Endodermal cell (in vitro differentiated cells): ENCODE data around the gene TFRC. TPM values are rescaled to one million over a fixed set of nuclear protein-coding genes. Genes with fewer than 3 reads are reported as not detected.

Experiments
- DNase-seq: peaks from one replicate; pipeline ENCODE4 v3.0.0-alpha.2; 2017
- H3K27ac ChIP-seq: 2 replicates; pipeline ENCODE4 v1.5.1; 2013; ENCODE audit warnings: mild to moderate bottlenecking, low read depth, low read length, moderate library complexity
- H3K27me3 ChIP-seq: 2 replicates; pipeline ENCODE4 v1.6.1; 2013; ENCODE audit warnings: mild to moderate bottlenecking, low read length, moderate library complexity; ENCODE audit not compliant: insufficient read depth, control insufficient read depth, poor library complexity, severe bottlenecking
- H3K36me3 ChIP-seq: 2 replicates; pipeline ENCODE4 v1.7.0; 2013; ENCODE audit warnings: mild to moderate bottlenecking, low read length, moderate library complexity; ENCODE audit not compliant: control insufficient read depth, insufficient read depth
- H3K4me1 ChIP-seq: one replicate; pipeline ENCODE4 v1.7.0; 2013; ENCODE audit warnings: low read length; ENCODE audit not compliant: control insufficient read depth, insufficient read depth
- H3K4me3 ChIP-seq: 2 replicates; pipeline ENCODE4 v1.5.1; 2013; ENCODE audit warnings: mild to moderate bottlenecking, low read length, moderate library complexity
- H3K9ac ChIP-seq: 2 replicates; pipeline ENCODE4 v1.6.1; 2013; ENCODE audit warnings: mild to moderate bottlenecking, low read length, moderate library complexity; ENCODE audit not compliant: poor library complexity, severe bottlenecking; ENCODE audit errors: extremely low read depth
- H3K9me3 ChIP-seq: 2 replicates; pipeline ENCODE4 v1.6.1; 2013; ENCODE audit warnings: mild to moderate bottlenecking, low read length, moderate library complexity; ENCODE audit not compliant: control insufficient read depth
- H3K27ac Mint-ChIP-seq: 2 replicates; pipeline ENCODE4 v1.8.0; 2020; ENCODE audit warnings: mixed read lengths
- H3K27me3 Mint-ChIP-seq: 2 replicates; pipeline ENCODE4 v1.8.0; 2021; ENCODE audit warnings: mild to moderate bottlenecking, mixed read lengths; ENCODE audit not compliant: insufficient read depth
- H3K36me3 Mint-ChIP-seq: 2 replicates; pipeline ENCODE4 v1.8.0; 2020; ENCODE audit warnings: low read depth, mixed read lengths
- H3K4me1 Mint-ChIP-seq: 2 replicates; pipeline ENCODE4 v1.8.0; 2020; ENCODE audit warnings: mixed read lengths
- H3K4me3 Mint-ChIP-seq: 2 replicates; pipeline ENCODE4 v1.8.0; 2020; ENCODE audit warnings: mild to moderate bottlenecking, moderate library complexity, mixed read lengths
- H3K9me3 Mint-ChIP-seq: 2 replicates; pipeline ENCODE4 v1.8.0; 2020; ENCODE audit warnings: mild to moderate bottlenecking, mixed read lengths
- WGBS, 2 experiments: methylation state at CpG; one replicate each; pipeline versions ENCODE4 v1.1.5 to v1.1.7; 2013; ENCODE audit warnings: missing lambda C conversion rate in 2 of 2, mixed read lengths in 1 of 2; ENCODE audit not compliant: insufficient coverage in 1 of 2, insufficient read length in 1 of 2; 5-methylcytosine and 5-hydroxymethylcytosine counted together
- total RNA-seq, 2 donors: library from RNA; stranded (reverse); fragmentation: NEBNext Ultra II Directional in 1 of 2; extraction: Animal tissue kit (Norgen Biotek cat#: 25700) in 1 of 2; gene quantifications; 2 replicates in 1 of 2; 3 replicates in 1 of 2; pipeline ENCODE4 v1.2.1, GENCODE V29; 2021
- TF ChIP-seq, protein P1 (sequence below): fragments of 200-600 bp; sonication (generic); conservative IDR thresholded peaks from 2 replicates; pipeline ENCODE4 v1.5.0; 2021; ENCODE audit warnings: antibody characterized with exemption, mild to moderate bottlenecking

Gene TFRC
- total RNA-seq, 2 donors from 2014 or later, result 69.0 to 90.0 TPM

DNA sequence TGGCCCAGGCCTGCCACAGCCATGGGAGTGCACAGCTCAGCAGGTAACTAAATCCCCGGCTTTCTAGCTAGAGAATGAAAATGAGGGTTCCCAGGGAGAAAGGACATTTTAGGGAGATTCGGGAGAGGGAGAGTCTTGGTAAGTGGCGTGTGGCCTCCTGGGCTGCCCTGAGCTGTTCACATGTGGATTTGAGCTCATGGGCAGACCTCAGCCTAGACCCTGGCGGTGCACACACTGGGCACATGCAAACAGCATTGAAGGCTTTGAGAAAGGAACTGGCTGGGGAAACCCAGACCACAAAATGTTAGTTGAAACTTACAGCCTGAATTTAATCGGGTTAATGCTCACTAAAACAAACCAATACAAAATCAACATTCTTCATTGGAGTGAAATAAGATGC is 72.4 kb downstream of the TFRC start:
- no peaks in the 10 kb centered on the region for H3K36me3 ChIP-seq
- no peaks in the 10 kb centered on the region for H3K4me1 Mint-ChIP-seq
- H3K9ac ChIP-seq, result no peak overlapping the region
- H3K27me3 ChIP-seq, result peaks cover 17% of the 10 kb centered on the region
- peaks cover 11% of the 10 kb centered on the region for H3K27me3 Mint-ChIP-seq
- peaks cover 9% of the 10 kb centered on the region for H3K9me3 Mint-ChIP-seq
- no peak for DNase-seq
- no peak overlapping the region for H3K27ac ChIP-seq
- H3K36me3 Mint-ChIP-seq, result no peaks in the 10 kb centered on the region
- no peak overlapping the region for H3K4me3 ChIP-seq
- 88 to 98% methylated on average over 5 of the region's 5 CpGs for WGBS, 2 experiments
- TF ChIP-seq, protein P1, sequence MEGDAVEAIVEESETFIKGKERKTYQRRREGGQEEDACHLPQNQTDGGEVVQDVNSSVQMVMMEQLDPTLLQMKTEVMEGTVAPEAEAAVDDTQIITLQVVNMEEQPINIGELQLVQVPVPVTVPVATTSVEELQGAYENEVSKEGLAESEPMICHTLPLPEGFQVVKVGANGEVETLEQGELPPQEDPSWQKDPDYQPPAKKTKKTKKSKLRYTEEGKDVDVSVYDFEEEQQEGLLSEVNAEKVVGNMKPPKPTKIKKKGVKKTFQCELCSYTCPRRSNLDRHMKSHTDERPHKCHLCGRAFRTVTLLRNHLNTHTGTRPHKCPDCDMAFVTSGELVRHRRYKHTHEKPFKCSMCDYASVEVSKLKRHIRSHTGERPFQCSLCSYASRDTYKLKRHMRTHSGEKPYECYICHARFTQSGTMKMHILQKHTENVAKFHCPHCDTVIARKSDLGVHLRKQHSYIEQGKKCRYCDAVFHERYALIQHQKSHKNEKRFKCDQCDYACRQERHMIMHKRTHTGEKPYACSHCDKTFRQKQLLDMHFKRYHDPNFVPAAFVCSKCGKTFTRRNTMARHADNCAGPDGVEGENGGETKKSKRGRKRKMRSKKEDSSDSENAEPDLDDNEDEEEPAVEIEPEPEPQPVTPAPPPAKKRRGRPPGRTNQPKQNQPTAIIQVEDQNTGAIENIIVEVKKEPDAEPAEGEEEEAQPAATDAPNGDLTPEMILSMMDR, result no peak
- no peak overlapping the region for H3K4me3 Mint-ChIP-seq
- no peak overlapping the region for H3K27ac Mint-ChIP-seq
- no peaks in the 10 kb centered on the region for H3K4me1 ChIP-seq
- H3K9me3 ChIP-seq, result no peaks in the 10 kb centered on the region

DNA sequence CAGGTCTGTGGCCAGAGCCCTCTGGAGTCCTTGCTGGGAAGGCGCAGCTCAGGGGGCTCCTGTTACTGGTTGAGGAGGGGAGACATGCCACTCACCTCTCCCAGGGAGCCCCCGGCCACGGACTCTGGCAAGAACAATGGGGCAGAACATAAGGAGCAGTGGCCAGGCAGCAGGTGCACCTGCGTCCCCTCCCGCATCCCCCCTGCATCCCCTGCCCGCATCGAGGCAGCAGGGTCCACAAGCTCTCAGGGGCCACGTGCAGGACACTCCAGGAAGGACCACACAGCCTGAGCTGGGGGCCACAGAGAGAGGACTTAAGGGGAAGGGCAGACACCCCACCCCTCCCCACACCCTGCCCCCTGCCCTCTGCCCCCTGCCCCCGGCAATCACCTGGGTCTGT is 73.0 kb downstream of the TFRC start:
- 92 to 96% methylated on average over 3 to 9 of the region's 9 CpGs for WGBS, 2 experiments
- H3K4me3 ChIP-seq, result no peak overlapping the region
- H3K27ac ChIP-seq, result no peak overlapping the region
- no peak overlapping the region for H3K4me3 Mint-ChIP-seq
- TF ChIP-seq, protein P1, result no peak
- no peaks in the 10 kb centered on the region for H3K36me3 Mint-ChIP-seq
- H3K27me3 ChIP-seq, result peaks cover 17% of the 10 kb centered on the region
- DNase-seq, result no peak
- H3K27me3 Mint-ChIP-seq, result peaks cover 11% of the 10 kb centered on the region
- H3K36me3 ChIP-seq, result no peaks in the 10 kb centered on the region
- H3K4me1 Mint-ChIP-seq, result no peaks in the 10 kb centered on the region
- peaks cover 9% of the 10 kb centered on the region for H3K9me3 Mint-ChIP-seq
- no peak overlapping the region for H3K27ac Mint-ChIP-seq
- no peaks in the 10 kb centered on the region for H3K9me3 ChIP-seq
- no peaks in the 10 kb centered on the region for H3K4me1 ChIP-seq
- no peak overlapping the region for H3K9ac ChIP-seq

DNA sequence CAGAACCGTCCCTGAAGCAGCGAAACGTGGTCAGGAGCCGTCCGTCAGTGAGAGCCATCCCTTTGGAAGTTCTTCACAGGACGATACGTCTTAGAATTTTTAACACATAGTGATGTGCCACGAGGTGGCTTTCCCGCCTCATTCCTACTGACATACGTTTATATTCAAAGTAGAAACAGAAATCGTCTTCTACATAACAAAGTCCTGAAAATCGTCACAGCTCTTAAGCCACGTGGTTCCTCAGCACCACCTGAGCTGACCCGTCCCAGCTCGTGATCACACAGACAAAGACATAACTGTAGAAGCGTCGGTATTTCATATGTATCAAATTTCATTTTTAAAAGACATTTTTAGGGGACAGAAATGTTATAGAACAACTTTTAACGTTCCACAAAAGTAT is 73.5 kb downstream of the TFRC start:
- Mint-ChIP-seq H3K27ac (no peak overlapping the region), H3K4me1 (no peaks in the 10 kb centered on the region), H3K9me3 (peaks cover 9% of the 10 kb centered on the region), H3K4me3 (no peak overlapping the region), H3K36me3 (no peaks in the 10 kb centered on the region), H3K27me3 (peaks cover 11% of the 10 kb centered on the region)
- H3K27me3 ChIP-seq, result peaks cover 17% of the 10 kb centered on the region
- no peak for DNase-seq
- no peak overlapping the region for H3K9ac ChIP-seq
- H3K27ac ChIP-seq, result no peak overlapping the region
- 94 to 96% methylated on average over 12 to 18 of the region's 18 CpGs for WGBS, 2 experiments
- H3K4me1 ChIP-seq, result no peaks in the 10 kb centered on the region
- TF ChIP-seq, protein P1, result no peak
- H3K9me3 ChIP-seq, result no peaks in the 10 kb centered on the region
- no peaks in the 10 kb centered on the region for H3K36me3 ChIP-seq
- no peak overlapping the region for H3K4me3 ChIP-seq
